B cell (primary cell): ENCODE data around the gene ZBTB34.

Experiments
- EZH2 ChIP-seq: IDR thresholded peaks from 2 replicates; pipeline ENCODE4 v1.6.1; 2012; ENCODE audit warnings: borderline replicate concordance, low read depth, mild to moderate bottlenecking, moderate library complexity, low read length; ENCODE audit not compliant: insufficient read depth, poor library complexity, severe bottlenecking
- TF ChIP-seq, protein P1 (sequence below): fragments of 200-600 bp; IDR thresholded peaks from one replicate; pipeline ENCODE4 v1.8.0; 2022; ENCODE audit warnings: antibody characterized with exemption, mild to moderate bottlenecking

DNA sequence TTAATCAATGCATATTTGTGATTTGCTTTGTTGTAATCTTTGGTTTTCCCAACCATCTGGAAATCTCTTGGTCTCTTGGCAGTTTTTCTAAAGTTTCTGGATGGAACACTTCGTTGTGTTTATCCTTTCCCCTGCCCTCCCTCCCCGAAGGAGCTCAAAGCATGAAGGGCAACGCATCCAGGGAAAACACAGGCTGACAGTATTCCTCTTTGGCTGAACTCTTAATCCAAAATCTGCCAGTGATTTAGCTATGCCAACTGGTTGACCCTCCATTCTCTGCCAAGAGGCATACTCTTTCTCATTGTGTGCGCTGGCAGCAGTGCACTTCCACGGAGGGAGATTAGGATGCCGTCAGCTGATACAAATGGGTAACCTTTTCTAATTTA lies 20.5 kb downstream of the ZBTB34 start:
- TF ChIP-seq, protein P1, sequence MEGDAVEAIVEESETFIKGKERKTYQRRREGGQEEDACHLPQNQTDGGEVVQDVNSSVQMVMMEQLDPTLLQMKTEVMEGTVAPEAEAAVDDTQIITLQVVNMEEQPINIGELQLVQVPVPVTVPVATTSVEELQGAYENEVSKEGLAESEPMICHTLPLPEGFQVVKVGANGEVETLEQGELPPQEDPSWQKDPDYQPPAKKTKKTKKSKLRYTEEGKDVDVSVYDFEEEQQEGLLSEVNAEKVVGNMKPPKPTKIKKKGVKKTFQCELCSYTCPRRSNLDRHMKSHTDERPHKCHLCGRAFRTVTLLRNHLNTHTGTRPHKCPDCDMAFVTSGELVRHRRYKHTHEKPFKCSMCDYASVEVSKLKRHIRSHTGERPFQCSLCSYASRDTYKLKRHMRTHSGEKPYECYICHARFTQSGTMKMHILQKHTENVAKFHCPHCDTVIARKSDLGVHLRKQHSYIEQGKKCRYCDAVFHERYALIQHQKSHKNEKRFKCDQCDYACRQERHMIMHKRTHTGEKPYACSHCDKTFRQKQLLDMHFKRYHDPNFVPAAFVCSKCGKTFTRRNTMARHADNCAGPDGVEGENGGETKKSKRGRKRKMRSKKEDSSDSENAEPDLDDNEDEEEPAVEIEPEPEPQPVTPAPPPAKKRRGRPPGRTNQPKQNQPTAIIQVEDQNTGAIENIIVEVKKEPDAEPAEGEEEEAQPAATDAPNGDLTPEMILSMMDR: no peak
- no peak for TF ChIP-seq EZH2
